GM12892 (cell line): Measurements from ENCODE around the gene CIBAR2.

Experiments used
- POLR2A ChIP-seq: IDR thresholded peaks from 2 replicates; pipeline ENCODE4 v1.6.1; 2011; ENCODE audit warnings: low read depth, low read length, control low read depth
- POLR2AphosphoS5 ChIP-seq: IDR thresholded peaks from 2 replicates; pipeline ENCODE4 v1.6.1; 2011; ENCODE audit warnings: low read depth, low read length, control low read depth
- TAF1 ChIP-seq: IDR thresholded peaks from 2 replicates; pipeline ENCODE4 v1.6.1; 2011; ENCODE audit warnings: low read depth, mild to moderate bottlenecking, control low read depth, low read length, borderline replicate concordance

DNA sequence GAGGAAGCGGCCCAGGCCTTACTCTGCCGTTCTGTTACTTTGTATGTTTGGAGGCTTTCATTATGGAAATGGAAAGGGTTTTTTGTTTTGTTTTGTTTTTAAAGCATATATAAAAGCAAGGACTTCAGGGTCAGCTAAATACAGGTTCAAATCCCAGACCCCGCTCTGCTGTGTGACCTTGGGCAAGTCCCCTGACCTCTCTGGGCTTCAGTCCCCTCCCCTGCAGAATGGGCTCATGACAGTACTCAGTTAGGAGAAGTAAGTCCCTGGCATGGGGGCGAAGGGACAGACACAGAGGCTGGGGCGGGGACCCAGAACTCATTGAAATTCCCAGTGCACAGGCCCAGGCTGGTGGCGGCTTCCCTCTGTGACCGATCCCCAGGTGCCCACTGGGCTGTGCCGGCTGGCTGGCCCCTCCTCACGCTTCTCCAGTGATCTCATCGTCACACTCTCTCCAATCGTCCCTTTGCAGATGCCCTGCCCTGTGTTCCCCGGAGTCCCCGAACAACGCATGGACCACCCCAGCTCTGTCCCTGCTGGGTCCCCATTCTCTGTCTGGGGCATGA, 979 bp upstream of the CIBAR2 start:
- TF ChIP-seq POLR2A, result no peak
- no peak for TF ChIP-seq POLR2AphosphoS5
- no peak for TF ChIP-seq TAF1
